Mucosa of descending colon (tissue), 3 donors: ENCODE data around the gene SPG11. TPM values are rescaled to one million over a fixed set of nuclear protein-coding genes. Genes with fewer than 3 reads are reported as not detected.
"Not testable (repeated sequence)": the region's sequence is repeated elsewhere in the genome, so short reads cannot be mapped to it uniquely, and the experiment has no call there.

ENCODE experiments used
- ATAC-seq: fragments of 200-7000 bp; cut with Tn5 transposase; one replicate; pipeline ENCODE4 v1.9.1; 2020; ENCODE audit warnings: mild to moderate bottlenecking, moderate library complexity
- DNase-seq, 3 donors: peaks; one replicate each; pipeline ENCODE4 v3.0.0-alpha.2; 2020
- H3K36me3 ChIP-seq: fragments of 200-600 bp; one replicate; pipeline ENCODE4 v1.8.0; 2021; ENCODE audit warnings: low read depth, mild to moderate bottlenecking
- H3K4me1 ChIP-seq: fragments of 200-600 bp; one replicate; pipeline ENCODE4 v1.8.0; 2021; ENCODE audit warnings: low read depth, mild to moderate bottlenecking
- H3K4me3 ChIP-seq: fragments of 200-600 bp; one replicate; pipeline ENCODE4 v1.8.0; 2021; ENCODE audit warnings: mild to moderate bottlenecking
- H3K9me3 ChIP-seq: fragments of 200-600 bp; one replicate; pipeline ENCODE4 v1.8.0; 2021; ENCODE audit warnings: mild to moderate bottlenecking
- intact Hi-C, 2 donors: fragments of 100-400 bp; cut with DNase I in 1 of 2; cut with micrococcal nuclease in 1 of 2; formaldehyde crosslinking; loops; one replicate each; pipeline versions ENCODE4 v1.11.0 to v1.11.1; 2022; cut with DNase I, micrococcal nuclease
- total RNA-seq, 3 donors: library from RNA; stranded (reverse); fragmentation: NEBNext Ultra II Directional in 2 of 3; extraction: Animal tissue kit (Norgen Biotek cat#: 25700) in 2 of 3; gene quantifications; one replicate each; pipeline versions ENCODE4 v1.2.1 to v1.2.4, GENCODE V29; 2021 to 2023
- TF ChIP-seq, protein P1 (sequence below): fragments of 200-600 bp; IDR thresholded peaks from one replicate; pipeline ENCODE4 v1.8.0; 2022; ENCODE audit warnings: antibody characterized with exemption, mild to moderate bottlenecking
- donor health status: DM: no; HTN: no; CAD: no; lungs with moderate emphysema.
- donor health status: DM: no; HTN: no; CAD: no.
- donor health status: DM: no; HTN: yes; CAD: no.

Gene SPG11
- total RNA-seq, 3 donors from 2014 or later = 89.9 to 135 (median 90.6) TPM

- DNase-seq (no peak), ATAC-seq (no peak)
- Histone ChIP-seq H3K9me3 (no peaks in the 10 kb centered on the region), H3K4me1 (no peaks in the 10 kb centered on the region), H3K36me3 (no peaks in the 10 kb centered on the region), H3K4me3 (no peak overlapping the region)
- intact Hi-C loops = no loop called here
- TF ChIP-seq, protein P1, sequence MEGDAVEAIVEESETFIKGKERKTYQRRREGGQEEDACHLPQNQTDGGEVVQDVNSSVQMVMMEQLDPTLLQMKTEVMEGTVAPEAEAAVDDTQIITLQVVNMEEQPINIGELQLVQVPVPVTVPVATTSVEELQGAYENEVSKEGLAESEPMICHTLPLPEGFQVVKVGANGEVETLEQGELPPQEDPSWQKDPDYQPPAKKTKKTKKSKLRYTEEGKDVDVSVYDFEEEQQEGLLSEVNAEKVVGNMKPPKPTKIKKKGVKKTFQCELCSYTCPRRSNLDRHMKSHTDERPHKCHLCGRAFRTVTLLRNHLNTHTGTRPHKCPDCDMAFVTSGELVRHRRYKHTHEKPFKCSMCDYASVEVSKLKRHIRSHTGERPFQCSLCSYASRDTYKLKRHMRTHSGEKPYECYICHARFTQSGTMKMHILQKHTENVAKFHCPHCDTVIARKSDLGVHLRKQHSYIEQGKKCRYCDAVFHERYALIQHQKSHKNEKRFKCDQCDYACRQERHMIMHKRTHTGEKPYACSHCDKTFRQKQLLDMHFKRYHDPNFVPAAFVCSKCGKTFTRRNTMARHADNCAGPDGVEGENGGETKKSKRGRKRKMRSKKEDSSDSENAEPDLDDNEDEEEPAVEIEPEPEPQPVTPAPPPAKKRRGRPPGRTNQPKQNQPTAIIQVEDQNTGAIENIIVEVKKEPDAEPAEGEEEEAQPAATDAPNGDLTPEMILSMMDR = no peak
Measured at GRCh38 chr15:44647036-44647435, 16.4 kb downstream of the SPG11 start.

- no peak overlapping the region for H3K4me3 ChIP-seq
- H3K9me3 ChIP-seq = no peaks in the 10 kb centered on the region
- DNase-seq = no peak
- ATAC-seq = no peak
- no peaks in the 10 kb centered on the region for H3K4me1 ChIP-seq
- H3K36me3 ChIP-seq = no peaks in the 10 kb centered on the region
- TF ChIP-seq, protein P1 = no peak
- intact Hi-C loops = no loop called here
Measured at GRCh38 chr15:44646460-44646859, 17.0 kb downstream of the SPG11 start.

GRCh38 chr15:44641651-44642050, 21.8 kb downstream of the SPG11 start:
- TF ChIP-seq, protein P1 = no peak
- Histone ChIP-seq H3K9me3 (no peaks in the 10 kb centered on the region), H3K4me1 (no peaks in the 10 kb centered on the region), H3K4me3 (no peak overlapping the region), H3K36me3 (no peaks in the 10 kb centered on the region)
- no peak for DNase-seq
- intact Hi-C loops = no loop called here
- no peak for ATAC-seq

DNA sequence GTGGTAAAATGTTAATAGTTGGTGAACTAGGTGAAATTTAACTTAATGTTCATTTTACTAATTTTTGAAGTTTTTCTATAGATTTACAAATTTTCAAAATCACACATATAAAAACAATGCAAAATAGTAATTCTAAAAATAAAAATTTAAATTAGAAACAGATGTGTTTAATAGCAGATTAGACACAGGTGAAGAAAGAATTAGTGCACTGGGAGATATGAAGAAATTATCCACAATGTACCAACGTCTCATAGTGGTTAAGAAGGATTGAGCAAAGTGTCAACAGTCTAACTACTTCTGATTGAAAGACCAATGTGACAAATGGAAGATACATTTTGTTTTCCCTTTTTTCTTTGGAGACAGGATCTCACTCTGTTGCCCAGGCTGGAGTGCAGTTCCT, 26.5 kb downstream of the SPG11 start:
- H3K9me3 ChIP-seq = no peaks in the 10 kb centered on the region
- TF ChIP-seq, protein P1 = no peak
- intact Hi-C loops = no loop called here
- no peak for ATAC-seq
- H3K36me3 ChIP-seq = no peaks in the 10 kb centered on the region
- no peak overlapping the region for H3K4me3 ChIP-seq
- no peak for DNase-seq
- H3K4me1 ChIP-seq = no peaks in the 10 kb centered on the region

GRCh38 chr15:44633603-44634002, 29.9 kb downstream of the SPG11 start:
- Histone ChIP-seq H3K36me3 (peaks cover under 1% of the 10 kb centered on the region), H3K9me3 (no peaks in the 10 kb centered on the region), H3K4me1 (no peaks in the 10 kb centered on the region), H3K4me3 (no peak overlapping the region)
- intact Hi-C loops = no loop called here
- DNase-seq (no peak), ATAC-seq (no peak)
- TF ChIP-seq, protein P1 = no peak

- H3K9me3 ChIP-seq, H3K36me3 ChIP-seq, intact Hi-C loops, H3K4me1 ChIP-seq, DNase-seq, H3K4me3 ChIP-seq, ATAC-seq: not testable (repeated sequence)
Measured at GRCh38 chr15:44625286-44625685, 38.2 kb downstream of the SPG11 start.
